HG03103 (cell line): ENCODE data around the gene FOXR1.

ENCODE experiments used
- ATAC-seq: cut with Tn5 transposase; IDR thresholded peaks from one replicate; pipeline ENCODE4 v1.9.1; 2021; ENCODE audit warnings: low read depth; ENCODE audit not compliant: unreplicated experiment

FOXR1 gene, protein sequence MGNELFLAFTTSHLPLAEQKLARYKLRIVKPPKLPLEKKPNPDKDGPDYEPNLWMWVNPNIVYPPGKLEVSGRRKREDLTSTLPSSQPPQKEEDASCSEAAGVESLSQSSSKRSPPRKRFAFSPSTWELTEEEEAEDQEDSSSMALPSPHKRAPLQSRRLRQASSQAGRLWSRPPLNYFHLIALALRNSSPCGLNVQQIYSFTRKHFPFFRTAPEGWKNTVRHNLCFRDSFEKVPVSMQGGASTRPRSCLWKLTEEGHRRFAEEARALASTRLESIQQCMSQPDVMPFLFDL

DNA sequence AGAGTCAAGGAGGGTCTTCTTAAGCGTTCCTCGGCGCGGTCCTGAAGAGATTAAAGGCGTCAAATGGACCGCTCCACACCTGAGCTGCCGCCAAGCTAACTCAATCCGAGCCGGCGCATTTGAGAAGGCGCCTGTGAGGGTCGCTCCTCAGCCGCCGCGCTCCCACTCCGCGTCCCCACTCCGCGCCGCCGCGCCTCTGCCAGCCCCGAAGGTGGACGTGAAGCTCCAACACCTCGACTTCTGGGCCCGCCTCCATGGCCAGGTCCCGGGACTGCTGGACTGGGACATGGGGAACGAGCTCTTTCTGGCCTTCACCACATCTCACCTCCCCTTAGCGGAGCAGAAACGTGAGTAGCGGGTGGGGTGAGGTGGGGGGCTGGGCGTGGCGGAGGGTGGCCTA, at the start of gene FOXR1:
Gene FOXR1 (plus strand): TSS at position 116 of the 400 bp plus-strand sequence. CDS start 171 bp downstream, at position 287.
- ATAC-seq, result no peak

DNA sequence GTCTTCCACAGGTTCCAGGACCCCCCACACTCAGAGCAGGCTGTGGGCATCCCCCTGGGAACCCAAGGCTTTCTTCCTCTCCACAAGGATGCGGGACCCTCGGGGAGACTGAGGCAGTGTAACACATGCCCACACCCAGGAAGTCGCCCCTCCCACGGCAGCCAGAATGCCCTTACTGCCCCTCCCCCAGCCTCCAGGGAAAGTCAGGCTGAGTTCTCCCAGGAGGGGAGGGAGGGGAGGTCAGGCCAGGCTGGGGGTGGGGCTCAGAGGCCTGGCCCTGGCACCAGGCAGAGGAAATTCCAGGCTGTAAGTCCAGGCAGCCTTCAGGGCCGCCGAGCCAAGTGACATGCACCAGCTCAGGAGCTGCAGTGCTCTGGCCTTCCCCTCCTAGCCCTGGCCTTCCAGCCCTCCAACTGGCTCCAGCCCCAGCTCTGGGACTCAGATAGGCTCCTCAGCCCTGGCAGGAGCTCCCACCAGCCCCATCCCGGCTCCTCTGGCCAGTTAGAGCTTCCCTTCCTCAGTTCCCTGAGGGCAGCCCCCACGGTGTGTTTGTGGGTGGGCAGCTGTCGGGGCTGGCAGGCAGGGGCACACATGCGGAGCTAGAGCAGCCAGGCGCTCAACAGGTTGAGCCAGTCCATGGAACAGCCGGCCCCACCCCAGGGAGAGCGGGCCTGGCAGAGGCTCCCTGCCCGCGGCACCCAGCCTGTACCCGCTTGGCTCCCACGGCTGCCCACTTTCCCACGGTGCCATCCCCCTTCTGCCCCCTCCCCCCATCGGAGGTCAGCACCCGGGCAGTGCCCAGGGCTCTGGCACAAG, 49.4 kb upstream of the FOXR1 start:
- no peak for ATAC-seq

DNA sequence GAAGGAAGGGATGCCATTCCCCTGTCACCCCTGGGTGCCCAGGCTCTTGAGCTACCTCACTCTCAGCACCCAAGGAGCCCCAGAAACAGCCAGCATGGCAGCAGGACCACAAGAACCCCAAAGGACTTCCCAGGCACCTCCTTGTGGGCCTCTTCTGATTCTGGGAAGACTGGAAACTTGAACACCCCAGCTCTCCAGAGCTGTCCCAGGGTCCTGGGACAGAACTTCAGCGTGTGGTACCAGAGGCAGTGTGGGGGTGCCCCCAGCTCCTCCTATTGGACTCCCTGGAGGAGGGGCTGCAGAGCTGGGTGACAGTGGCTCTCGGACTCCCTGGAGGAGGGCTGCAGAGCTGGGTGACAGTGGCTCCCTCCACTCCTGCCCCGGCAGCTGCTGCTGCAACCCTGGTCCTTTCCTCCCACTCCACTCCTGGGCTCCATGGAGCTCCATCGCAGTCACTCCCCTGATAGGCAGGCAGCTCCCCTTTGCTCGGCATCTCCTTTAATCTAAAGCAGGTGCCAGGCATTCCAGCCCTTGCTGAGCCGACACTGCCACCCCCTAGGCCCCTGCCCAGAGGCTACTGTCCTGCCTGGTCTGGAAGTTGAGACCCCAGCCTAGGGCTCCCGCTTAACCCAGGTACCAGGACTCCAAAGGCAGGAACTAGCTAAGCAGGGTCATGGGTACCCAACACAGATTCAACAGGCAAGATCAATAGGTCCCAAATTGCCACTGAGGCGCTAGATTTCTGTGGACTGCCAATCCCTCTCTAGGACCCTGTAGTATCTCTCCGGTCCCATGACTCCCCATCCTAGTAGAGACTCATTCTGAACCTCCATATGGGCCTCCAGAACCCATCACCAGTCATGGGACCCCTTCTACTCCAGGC, 48.6 kb upstream of the FOXR1 start:
- ATAC-seq, result no peak

DNA sequence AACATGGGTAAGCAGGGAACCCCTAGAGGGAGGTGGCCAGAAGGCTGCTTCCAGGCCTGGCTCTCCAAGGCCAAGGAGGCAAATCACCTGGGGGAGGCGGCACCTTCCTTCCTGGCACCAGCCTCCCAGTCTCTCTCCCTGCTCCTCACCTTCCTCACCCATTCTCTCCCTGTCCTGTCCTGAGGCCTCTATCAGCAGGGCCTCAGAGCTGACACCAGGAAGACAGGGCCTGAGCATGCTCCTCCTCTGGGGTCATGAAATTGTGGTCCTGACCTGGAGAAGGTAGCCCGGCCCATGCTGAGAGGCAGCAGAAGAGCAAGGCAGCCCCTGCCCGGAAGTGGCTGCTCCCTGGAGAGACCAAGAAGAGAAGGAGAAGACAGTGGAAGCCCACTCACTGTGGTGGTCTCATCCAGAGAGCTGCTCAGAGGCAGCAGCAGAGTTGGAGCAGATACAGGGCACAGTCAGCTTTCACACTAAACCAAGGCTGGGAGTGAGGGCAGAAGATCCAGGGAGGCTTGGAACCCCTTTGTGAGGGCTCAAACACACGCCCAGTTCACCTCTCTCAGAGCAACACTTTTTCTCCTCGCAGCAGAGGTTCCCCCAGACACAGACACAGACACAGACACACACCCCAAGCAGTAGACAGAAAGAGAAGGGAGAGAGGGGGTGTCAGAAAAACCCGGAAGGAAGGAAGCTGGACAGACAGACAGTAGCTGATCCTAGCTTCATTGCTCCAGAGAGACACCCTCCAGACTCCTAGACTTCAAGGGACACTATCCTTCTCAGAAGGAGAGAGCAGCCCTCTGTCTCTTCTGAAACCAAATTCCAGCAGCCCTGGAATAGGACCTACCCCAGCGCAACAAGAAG, 47.6 kb upstream of the FOXR1 start:
- ATAC-seq, result no peak

DNA sequence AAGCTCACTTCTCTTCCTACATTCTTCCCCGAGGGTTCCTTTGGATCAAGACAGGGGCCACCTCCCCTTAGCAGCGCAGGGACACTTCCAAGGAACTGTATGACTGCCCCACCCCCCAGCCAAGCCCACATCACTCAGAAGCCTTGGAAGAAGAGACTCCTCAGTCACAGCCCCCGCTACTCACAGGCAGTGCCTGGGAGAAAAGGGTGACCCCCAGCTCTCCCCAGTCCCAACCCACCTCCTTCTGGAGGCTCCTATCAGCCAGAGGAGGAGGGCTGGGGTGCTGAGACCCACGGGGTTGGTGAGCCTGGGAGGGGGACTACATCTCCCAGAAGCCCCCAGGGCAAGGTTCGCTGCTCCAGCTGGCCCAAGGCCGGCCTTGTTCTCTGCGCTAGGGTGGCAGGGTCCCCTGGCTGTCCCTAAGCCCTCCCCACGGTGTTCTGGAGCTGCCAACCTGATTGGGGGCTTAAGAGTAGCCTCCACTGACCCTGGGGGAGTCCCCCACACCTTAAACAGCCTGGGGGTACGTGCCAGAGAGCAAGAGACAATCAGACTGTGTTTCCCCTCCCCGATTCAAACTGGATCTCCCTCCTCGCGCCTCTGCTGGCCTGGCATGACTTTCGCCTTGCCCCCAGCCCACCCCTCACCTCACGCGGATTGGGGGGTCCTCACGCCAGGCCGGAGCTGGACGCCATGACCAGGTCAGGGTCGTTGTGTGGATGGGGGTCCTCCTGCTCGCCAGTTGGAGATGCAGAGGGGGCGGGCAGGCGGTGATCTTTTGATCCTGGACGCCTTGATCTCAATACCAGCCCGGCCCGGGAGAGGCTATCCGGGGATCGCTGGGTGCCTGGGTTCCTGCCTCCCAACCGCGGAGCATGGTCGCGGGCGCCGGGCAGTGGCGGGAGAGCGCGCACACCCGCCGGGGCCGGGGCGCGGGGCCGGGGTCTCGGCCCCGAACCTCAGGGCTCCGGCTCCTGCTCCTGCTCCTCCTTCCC, 46.7 kb upstream of the FOXR1 start:
- no peak for ATAC-seq

DNA sequence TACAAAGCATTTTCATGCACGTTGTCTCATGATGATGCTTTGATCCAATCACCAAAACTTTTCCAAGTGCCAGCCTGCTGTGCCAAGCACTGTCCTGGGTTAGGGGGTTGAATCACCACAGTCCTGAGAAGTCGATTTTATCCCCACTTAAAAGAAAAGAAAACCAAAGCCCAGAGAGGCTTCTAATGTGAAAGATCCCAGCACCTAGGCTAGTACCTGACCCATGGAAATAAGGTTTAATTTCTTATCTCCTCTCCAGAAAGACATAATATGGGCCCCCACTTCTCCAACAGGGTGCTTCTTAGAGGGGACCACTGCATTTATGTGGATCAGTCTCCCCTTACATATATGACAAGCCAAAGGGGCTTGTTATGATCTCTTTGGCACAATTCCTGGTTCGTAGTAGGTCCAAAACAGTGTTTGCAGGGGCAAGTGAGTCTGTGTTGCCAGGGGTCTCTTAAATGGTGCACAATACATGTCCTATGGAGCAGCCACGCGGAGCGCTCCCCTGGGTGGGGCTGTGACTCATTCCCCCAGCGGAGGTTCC, 43.9 kb upstream of the FOXR1 start:
- no peak for ATAC-seq

DNA sequence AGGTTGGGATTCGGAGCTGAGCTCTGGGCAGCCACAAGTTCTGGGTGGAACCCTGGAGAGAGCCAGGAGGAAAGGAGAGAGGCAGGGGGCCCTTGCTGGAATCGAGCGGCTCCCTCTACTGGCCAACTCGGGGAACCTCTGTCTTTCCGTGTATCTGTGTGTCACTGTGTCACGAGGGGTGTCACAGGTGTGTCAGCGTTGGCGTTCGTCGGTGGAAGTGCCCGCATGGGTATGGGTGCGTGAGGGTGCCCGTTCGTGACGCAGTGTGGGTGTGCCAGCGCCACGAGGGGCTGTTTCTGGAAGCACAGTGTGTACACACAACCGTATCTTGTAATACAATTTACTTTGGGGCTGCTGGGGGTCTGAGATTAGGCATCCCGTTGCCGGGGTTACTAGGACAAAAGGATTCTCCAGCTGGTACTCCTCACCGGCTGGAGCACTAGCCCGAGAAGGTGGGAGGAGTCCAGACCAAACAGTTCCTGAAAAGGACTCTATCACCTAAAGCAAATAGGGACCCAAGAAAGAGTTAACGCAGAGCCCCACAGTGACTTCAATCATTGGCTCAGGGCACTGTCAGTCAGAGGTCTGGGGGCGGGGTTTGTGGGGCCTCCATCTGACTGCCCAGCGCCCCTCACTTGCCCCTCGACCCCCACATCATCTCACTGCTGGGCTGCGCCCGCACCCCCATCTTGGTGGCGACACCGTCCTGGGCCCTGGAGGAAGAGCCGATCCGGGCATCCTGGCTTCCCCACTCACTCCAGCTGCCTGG, 43.3 kb upstream of the FOXR1 start:
- ATAC-seq, result peak; percentile 35

DNA sequence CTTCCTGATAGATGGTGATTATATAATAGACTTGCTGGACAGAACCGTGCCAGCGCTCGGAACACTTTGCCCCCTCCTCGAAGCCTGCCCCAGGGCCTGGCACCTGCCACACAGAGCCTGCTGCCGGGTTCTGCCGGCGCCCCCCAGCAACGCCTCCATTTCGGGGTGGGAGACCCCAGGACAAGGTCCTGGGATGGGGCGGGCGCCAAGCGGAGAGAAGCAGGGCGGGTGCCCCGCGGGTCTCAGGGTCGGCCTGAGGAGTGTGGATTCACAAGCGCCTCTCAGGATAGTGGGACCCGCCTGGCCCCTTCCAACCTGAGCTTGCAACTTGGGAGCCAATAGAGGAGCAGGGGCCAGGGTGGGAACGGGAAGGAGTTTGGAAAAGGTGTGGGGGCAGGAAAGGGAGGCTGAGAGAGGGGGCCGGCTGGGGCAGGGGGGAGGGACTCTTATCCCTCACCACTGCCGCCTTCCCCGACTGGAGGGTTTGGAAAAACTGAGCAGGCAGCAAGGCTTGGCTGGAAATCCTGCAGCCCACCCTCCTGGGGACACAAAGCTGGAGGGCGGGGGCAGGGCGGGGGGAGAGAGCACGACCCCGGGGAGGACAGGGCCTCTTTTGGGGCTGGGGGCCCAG, 42.6 kb upstream of the FOXR1 start:
- no peak for ATAC-seq

DNA sequence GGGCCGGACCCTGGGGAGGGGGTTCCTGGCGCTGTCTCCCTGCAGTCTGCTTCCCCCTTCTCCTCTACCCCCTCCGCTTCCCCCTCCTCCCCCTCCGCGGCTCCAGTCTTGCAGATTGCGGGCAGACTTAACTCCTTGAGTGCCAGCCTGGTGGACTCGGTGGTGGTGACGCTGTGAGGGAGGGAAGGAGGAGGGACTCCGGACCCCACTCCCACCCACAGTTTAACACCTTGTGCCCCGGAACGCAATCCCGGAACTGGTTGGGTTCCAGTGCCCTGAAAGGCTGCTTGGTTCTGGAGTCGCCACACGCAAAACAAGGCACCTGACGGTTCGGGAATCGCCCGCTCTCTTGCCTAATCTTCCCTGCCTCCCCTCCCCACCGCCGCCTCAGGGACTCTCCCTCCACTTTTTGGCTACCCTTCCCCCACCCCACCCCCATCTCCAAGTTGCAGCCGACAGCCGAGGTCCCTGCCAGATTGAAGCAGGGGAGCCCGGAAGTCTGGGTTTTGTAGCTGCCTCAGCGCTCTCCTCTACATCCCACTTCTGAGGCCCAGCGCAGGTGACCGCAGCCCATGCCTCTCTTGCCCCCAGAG, 42.0 kb upstream of the FOXR1 start:
- ATAC-seq, result no peak

DNA sequence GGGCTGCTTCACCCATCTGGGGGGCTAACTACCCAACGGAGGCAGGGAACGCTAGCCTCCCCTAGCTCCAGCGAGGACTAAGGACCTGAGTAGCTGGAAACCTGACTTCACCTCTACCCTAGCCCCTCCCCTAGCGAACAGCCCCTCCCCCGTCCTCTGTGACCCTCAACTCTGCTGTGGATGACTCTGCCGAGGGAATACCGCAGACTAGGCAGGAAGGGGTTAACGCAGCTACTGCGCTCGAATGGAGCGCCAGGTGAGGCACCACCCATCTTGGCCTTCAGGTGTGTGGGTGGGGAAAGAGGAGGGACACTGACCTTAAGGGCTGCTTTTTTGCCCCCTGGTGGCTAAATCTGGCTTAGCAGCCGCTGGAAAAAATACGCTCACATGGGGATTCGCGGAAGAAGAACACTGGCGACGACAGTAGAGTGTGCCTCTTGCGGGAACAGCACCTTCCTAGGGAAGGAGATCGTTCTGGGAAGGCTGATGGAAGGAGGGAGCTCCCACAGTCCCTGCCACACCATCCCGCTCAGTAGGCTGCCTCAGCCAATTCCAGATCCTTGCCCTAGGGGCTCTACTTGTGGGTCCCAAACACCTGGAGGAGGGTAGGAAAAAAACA, 41.4 kb upstream of the FOXR1 start:
- no peak for ATAC-seq

DNA sequence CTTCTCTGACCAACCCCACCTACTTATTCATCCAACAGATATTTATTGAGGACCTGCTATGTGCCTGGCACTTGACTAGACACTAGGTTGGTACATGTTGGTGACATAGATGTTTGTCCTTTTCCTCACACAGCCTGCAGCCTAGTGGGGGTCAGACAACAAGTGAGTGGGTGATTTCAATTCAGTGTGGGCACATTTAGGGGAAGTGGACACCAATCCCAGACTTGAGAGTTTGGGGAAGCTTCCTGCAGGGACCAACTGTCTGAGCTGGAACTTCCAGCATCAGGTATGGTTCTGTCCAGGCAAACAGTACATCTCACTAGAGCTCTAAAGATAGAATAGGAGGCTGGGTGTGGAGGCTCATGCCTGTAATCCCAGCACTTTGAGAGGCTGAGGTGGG, 40.0 kb upstream of the FOXR1 start:
- ATAC-seq, result no peak

DNA sequence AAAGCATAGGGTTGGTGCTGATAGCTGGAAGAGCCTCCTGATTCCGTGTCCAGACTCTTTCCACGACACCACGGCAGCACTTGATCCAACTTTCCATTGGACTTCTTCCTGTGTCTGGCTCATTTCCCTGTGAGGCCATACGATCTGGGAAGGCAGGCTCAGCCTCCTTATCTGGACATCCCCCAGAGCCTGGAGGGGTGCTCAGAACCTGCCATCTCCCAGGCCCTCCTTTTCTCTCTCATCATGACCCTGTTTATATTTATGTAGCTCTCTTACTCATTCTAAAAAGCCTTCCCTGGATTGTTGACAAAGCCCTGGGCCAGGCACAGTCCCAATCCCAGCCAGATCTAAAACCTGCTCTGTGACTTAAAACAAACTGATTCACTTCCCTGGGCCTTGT, 38.1 kb upstream of the FOXR1 start:
- no peak for ATAC-seq

DNA sequence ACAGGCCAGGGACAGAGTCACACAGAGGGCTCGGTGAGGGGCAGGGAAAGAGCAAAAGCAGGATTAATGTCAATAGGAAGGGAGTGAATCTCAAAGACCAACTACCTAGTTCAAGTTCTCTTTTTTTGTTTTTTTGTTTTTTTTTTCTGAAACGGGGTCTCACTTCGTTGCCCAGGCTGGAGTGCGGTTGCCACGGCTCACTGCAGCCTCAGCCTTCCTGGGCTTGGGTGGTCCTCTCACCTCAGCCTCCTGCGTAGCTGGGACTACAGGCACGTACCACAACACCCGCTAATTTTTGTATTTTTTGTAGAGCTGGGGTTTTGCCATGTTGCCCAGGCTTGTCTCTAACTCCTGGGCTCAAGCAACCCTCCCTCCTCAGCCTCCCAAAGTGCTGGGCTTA, 36.2 kb upstream of the FOXR1 start:
- ATAC-seq, result no peak

DNA sequence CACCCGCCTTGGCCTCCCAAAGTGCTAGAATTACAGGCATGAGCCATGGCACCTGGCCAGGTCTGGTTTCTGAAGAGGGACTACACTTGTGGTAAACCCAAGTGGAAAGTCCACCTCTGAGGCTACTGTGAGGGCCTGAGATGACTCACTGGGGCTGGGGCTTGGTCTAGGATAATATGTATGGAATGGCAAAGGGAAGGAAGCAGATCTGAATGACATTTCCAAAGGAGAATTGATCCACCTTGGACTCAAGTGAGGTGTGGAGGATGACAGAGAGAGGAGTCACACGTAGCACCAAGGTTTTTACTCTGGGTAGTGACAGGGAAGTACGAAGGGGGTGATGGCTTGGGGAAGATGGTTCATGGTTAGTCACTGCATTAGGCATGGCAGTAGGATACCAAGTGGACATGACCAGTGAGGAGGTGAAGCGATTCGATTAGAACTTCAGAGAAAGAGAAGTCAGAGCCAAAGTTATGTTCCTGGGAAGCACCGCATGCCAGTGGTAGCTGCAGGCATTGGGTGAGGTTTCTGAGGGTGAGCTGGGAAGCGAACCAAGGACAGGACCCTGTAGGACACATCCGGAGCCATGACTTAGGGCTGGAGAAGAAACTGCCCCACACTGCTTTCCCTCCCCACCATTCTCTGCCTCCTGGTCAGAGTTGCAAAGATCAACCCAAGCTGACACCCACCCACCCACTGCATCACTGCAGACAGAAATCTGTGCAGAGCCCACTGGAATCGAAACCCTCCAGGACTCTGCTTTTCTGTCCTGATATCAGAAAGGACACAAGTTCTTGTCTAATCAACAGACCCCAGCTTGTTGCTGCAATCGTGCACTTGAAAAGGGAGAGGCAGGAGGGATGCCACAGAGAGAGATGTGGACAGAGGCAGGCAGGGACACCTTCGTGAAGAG, 32.8 kb upstream of the FOXR1 start:
- ATAC-seq, result no peak

DNA sequence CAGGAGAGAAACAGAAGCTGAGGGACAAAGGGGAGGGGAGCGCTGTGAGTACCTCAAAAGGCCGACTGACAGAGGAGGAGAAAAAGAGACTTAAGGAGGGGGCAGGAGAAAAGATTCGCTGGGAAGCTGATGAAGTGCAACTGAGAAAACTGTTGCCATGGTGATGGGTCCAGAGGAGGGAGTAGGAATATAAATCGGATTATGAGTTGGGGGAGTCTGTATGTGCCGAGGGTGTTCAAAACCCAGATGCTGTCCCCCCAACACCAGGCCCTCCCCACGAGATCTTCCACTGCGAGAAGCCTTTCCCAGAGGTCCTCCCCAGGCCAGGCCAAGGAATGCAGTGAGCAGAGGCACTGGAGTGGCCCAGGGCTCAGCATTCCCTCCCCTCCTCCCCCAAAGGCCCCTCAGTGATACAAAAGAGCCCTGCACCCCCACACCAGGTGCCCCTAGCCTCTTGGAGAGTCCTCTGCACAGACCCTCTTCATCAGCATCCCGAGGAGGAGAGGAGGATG, 32.1 kb upstream of the FOXR1 start:
- ATAC-seq, result no peak
